GM21447 (cell line): ENCODE measurements around the gene C14orf180.

Experiments used
- ATAC-seq: cut with Tn5 transposase; IDR thresholded peaks from one replicate; pipeline ENCODE4 v1.9.1; 2021; ENCODE audit not compliant: unreplicated experiment

The C14orf180 gene

GRCh38 chr14:104549536-104550339 is 29.8 kb upstream of the C14orf180 start:
- no peak for ATAC-seq

GRCh38 chr14:104550340-104550860 is 29.2 kb upstream of the C14orf180 start:
- ATAC-seq, result no peak

GRCh38 chr14:104550861-104551728 is 28.5 kb upstream of the C14orf180 start:
- no peak for ATAC-seq

- ATAC-seq, result no peak
Measured at GRCh38 chr14:104551851-104552737, 27.5 kb upstream of the C14orf180 start.

GRCh38 chr14:104552738-104553125 is 26.8 kb upstream of the C14orf180 start:
- no peak for ATAC-seq

GRCh38 chr14:104553166-104554087 is 26.1 kb upstream of the C14orf180 start:
- ATAC-seq, result no peak

- ATAC-seq, result no peak
Measured at GRCh38 chr14:104554088-104554607, 25.4 kb upstream of the C14orf180 start.

- ATAC-seq, result no peak
Measured at GRCh38 chr14:104554608-104555429, 24.7 kb upstream of the C14orf180 start.

- ATAC-seq, result no peak
Measured at GRCh38 chr14:104555430-104556255, 23.9 kb upstream of the C14orf180 start.

GRCh38 chr14:104556256-104557021 is 23.1 kb upstream of the C14orf180 start:
- ATAC-seq, result no peak

- ATAC-seq, result no peak
Measured at GRCh38 chr14:104557086-104557485, 22.5 kb upstream of the C14orf180 start.

- no peak for ATAC-seq
Measured at GRCh38 chr14:104557766-104558165, 21.8 kb upstream of the C14orf180 start.

GRCh38 chr14:104558231-104559027 is 21.1 kb upstream of the C14orf180 start:
- ATAC-seq, result no peak

- no peak for ATAC-seq
Measured at GRCh38 chr14:104559028-104559803, 20.3 kb upstream of the C14orf180 start.

- no peak for ATAC-seq
Measured at GRCh38 chr14:104559804-104560585, 19.6 kb upstream of the C14orf180 start.
